Activated naive CD4-positive, alpha-beta T cell treated with anti-CD3 and anti-CD28 coated beads for 36 hours (primary cell): ENCODE results near the gene MON1A. TPM values are rescaled to one million over a fixed set of nuclear protein-coding genes. Genes with fewer than 3 reads are reported as not detected.

ENCODE experiments used
- CTCF ChIA-PET: fragments of 350-600 bp; sonication (Branson Sonifier 250); formaldehyde crosslinking; loops from one replicate; lab custom pipeline; 2021; ENCODE audit warnings: antibody characterized with exemption; lab: Charles Lee
- DNase-seq: peaks from one replicate; pipeline ENCODE4 v3.0.0-alpha.2; 2020
- H3K27ac Mint-ChIP-seq: one replicate; pipeline ENCODE4 v1.8.0; 2021; ENCODE audit warnings: mild to moderate bottlenecking, mixed read lengths
- H3K27me3 Mint-ChIP-seq: one replicate; pipeline ENCODE4 v1.8.0; 2021; ENCODE audit warnings: low read depth, mixed read lengths
- H3K36me3 Mint-ChIP-seq: one replicate; pipeline ENCODE4 v1.8.0; 2021; ENCODE audit warnings: low read depth, mixed read lengths
- H3K4me1 Mint-ChIP-seq: one replicate; pipeline ENCODE4 v1.8.0; 2021; ENCODE audit warnings: low read depth, mixed read lengths
- H3K4me3 Mint-ChIP-seq: one replicate; pipeline ENCODE4 v1.8.0; 2021; ENCODE audit warnings: mild to moderate bottlenecking, moderate library complexity, mixed read lengths
- H3K9me3 Mint-ChIP-seq: one replicate; pipeline ENCODE4 v1.8.0; 2021; ENCODE audit warnings: mixed read lengths
- intact Hi-C: fragments of 100-400 bp; cut with micrococcal nuclease; formaldehyde crosslinking; loops from one replicate; pipeline ENCODE4 v1.15.1; 2023
- total RNA-seq, 2 experiments: library from RNA; stranded (reverse); gene quantifications; one replicate each; pipeline ENCODE4 v1.2.3, GENCODE V29; 2021

The MON1A gene
- total RNA-seq, 2 experiments from 2014 or later: 5.4 to 5.9 TPM

- CTCF ChIA-PET: interaction anchor here (0.5 to 1.5 kb wide), 3 partner anchors 62 to 342 kb away, joined by 3 to 7 read pairs (median 6); partner anchors contain the start of gene INKA1
- intact Hi-C loops: no loop called here
- Mint-ChIP-seq H3K27me3 (no peaks in the 10 kb centered on the region), H3K27ac (no peak overlapping the region), H3K9me3 (no peaks in the 10 kb centered on the region), H3K4me1 (peaks cover 24% of the 10 kb centered on the region), H3K4me3 (no peak overlapping the region), H3K36me3 (no peaks in the 10 kb centered on the region)
- DNase-seq: no peak
These were observed 28.0 kb downstream of the MON1A start for GRCh38 chr3:49901366-49902339.

- Mint-ChIP-seq H3K4me3 (no peak overlapping the region), H3K27ac (no peak overlapping the region), H3K9me3 (no peaks in the 10 kb centered on the region), H3K27me3 (no peaks in the 10 kb centered on the region), H3K36me3 (no peaks in the 10 kb centered on the region), H3K4me1 (peaks cover 14% of the 10 kb centered on the region)
- no peak for DNase-seq
- CTCF ChIA-PET: interaction anchor here (0.9 to 1.2 kb wide), 3 partner anchors 9 to 98 kb away, joined by 3 to 4 read pairs (median 3); no protein-coding TSS in a partner anchor
- intact Hi-C loops: no loop called here
These were observed 29.0 kb downstream of the MON1A start for GRCh38 chr3:49900491-49901153.

DNA sequence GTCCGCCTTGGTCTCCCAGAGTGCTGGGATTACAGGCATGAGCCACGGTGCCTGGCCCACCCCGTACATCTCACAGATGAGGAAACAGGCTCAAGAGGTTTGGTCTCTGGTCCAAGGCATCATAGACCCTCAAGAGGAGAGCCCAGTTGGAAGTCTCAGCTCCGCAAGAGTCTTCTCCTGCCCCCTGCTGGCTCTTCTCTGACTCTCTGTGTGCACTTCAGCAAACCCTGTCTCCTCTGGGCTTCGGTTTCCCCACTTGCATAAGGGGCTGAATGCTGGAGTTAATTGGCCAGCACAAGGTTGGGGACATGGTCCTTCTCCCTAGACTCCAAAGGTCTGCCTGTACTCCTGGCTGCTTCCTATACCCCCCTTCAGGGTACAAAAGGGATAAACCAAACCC is 29.8 kb downstream of the MON1A start:
- Mint-ChIP-seq H3K4me1 (peaks cover 7% of the 10 kb centered on the region), H3K27ac (no peak overlapping the region), H3K4me3 (no peak overlapping the region), H3K27me3 (no peaks in the 10 kb centered on the region), H3K36me3 (no peaks in the 10 kb centered on the region), H3K9me3 (no peaks in the 10 kb centered on the region)
- peak; percentile 22 for DNase-seq
- intact Hi-C loops: no loop called here
- CTCF ChIA-PET: interaction anchor here (0.6 to 1.2 kb wide), 4 partner anchors 10 to 99 kb away, joined by 3 read pairs; no protein-coding TSS in a partner anchor

- intact Hi-C loops: no loop called here
- Mint-ChIP-seq H3K9me3 (no peaks in the 10 kb centered on the region), H3K27ac (no peak overlapping the region), H3K4me1 (peaks cover 4% of the 10 kb centered on the region), H3K4me3 (no peak overlapping the region), H3K36me3 (no peaks in the 10 kb centered on the region), H3K27me3 (no peaks in the 10 kb centered on the region)
- DNase-seq: no peak
- CTCF ChIA-PET: interaction anchor here (0.7 kb wide), 1 partner anchor 11 kb away, joined by 3 read pairs; no protein-coding TSS in a partner anchor
These were observed 30.6 kb downstream of the MON1A start for GRCh38 chr3:49898991-49899390.

DNA sequence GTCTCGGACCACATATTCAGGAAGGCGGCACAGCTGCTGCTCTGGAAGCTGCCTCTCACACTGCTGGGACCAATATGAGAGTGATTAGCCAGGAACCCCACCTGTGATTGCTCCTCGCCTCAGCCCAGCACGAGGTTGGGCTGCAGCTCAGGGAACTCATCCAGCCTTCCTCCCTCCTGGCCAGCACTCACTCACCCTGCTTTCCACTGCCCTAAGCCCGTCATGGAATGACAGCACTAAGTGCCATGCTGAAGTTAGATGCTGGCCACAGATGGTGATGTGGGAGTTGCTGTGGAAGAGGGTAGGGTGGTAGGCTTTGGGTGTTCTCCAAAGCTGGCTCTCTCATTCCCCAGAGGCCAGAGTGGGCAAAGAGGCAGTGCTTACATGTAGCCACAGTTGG is 33.3 kb downstream of the MON1A start:
- no peak for DNase-seq
- Mint-ChIP-seq H3K27me3 (no peaks in the 10 kb centered on the region), H3K4me3 (no peak overlapping the region), H3K9me3 (no peaks in the 10 kb centered on the region), H3K27ac (no peak overlapping the region), H3K4me1 (peaks cover under 1% of the 10 kb centered on the region), H3K36me3 (no peaks in the 10 kb centered on the region)
- intact Hi-C loops: no loop called here
- CTCF ChIA-PET: no interaction called here

GRCh38 chr3:49895791-49896190 is 33.8 kb downstream of the MON1A start:
- intact Hi-C loops: no loop called here
- no peak for DNase-seq
- no peaks in the 10 kb centered on the region for H3K27me3 Mint-ChIP-seq
- H3K36me3 Mint-ChIP-seq: no peaks in the 10 kb centered on the region
- no peak overlapping the region for H3K4me3 Mint-ChIP-seq
- CTCF ChIA-PET: no interaction called here
- no peaks in the 10 kb centered on the region for H3K9me3 Mint-ChIP-seq
- H3K27ac Mint-ChIP-seq: no peak overlapping the region
- no peaks in the 10 kb centered on the region for H3K4me1 Mint-ChIP-seq

GRCh38 chr3:49889296-49889695 is 40.3 kb downstream of the MON1A start:
- no peak overlapping the region for H3K27ac Mint-ChIP-seq
- intact Hi-C loops: no loop called here
- H3K9me3 Mint-ChIP-seq: no peaks in the 10 kb centered on the region
- no peaks in the 10 kb centered on the region for H3K36me3 Mint-ChIP-seq
- H3K27me3 Mint-ChIP-seq: no peaks in the 10 kb centered on the region
- H3K4me3 Mint-ChIP-seq: no peak overlapping the region
- DNase-seq: no peak
- CTCF ChIA-PET: no interaction called here
- H3K4me1 Mint-ChIP-seq: no peaks in the 10 kb centered on the region

DNA sequence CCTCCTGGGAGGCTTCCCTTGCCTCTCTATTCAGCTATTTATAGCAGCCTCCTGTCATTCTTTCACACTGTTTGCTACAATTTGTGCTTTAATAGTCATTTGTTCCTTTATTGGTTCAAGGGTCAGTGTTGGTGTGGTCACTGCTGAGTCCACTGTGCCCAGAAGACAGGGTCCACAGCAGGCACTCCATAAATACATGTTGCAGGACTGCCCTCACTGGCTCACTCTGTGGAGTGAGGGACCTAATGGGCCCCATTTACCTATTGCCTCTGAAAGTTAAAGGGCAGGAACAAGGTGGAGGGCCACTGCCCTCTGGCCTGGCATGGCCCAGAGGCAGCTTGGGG is 42.7 kb downstream of the MON1A start:
- CTCF ChIA-PET: no interaction called here
- Mint-ChIP-seq H3K9me3 (no peaks in the 10 kb centered on the region), H3K27ac (no peak overlapping the region), H3K4me1 (no peaks in the 10 kb centered on the region), H3K27me3 (no peaks in the 10 kb centered on the region), H3K36me3 (no peaks in the 10 kb centered on the region), H3K4me3 (no peak overlapping the region)
- intact Hi-C loops: no loop called here
- no peak for DNase-seq

DNA sequence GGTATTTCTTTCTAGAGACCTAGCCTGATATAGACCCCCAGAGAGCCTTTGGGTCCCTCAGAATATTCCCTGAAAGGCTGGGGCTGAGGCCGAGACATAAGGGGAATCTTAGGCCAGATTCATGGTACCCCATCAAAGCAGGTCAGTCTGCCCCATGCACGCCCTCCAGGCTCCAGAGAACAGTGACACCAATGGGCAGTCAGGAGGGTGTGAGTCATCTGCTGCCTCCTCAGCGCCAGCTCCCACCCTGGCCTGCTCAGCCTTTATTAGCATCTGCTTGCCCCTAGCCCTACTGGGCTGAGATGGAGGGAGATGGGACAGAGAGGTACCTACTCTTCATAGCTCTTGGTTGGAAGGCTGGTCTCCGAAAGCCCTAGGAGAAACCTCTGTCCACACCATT is 45.6 kb downstream of the MON1A start:
- Mint-ChIP-seq H3K4me1 (no peaks in the 10 kb centered on the region), H3K27ac (no peak overlapping the region), H3K9me3 (no peaks in the 10 kb centered on the region), H3K4me3 (no peak overlapping the region), H3K36me3 (no peaks in the 10 kb centered on the region), H3K27me3 (peaks cover 2% of the 10 kb centered on the region)
- intact Hi-C loops: no loop called here
- CTCF ChIA-PET: interaction anchor here (0.8 kb wide), 1 partner anchor 23 kb away, joined by 3 read pairs; no protein-coding TSS in a partner anchor
- no peak for DNase-seq

DNA sequence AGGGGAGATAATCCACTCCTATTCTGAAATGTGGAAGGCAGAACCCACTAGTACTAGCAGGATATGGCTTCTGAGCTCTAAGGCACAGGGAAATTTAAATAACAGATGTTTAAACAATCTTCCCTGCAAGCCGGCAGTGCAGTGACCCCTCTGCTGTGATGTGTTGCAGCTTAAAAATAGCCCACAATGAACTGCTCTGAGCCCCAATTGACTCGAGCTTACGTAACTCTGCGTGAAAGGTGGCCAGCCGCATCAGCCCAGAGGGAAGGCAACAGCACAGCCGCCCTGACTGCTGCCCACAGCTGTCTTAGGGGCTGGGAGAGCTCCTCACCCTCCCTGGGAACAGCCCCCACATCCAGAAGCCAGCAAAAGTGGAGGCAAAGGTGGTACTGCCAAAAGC is 47.4 kb downstream of the MON1A start:
- intact Hi-C loops: no loop called here

GRCh38 chr3:49880581-49881315 is 48.9 kb downstream of the MON1A start:
- no peaks in the 10 kb centered on the region for H3K9me3 Mint-ChIP-seq
- H3K27me3 Mint-ChIP-seq: peaks cover 2% of the 10 kb centered on the region
- CTCF ChIA-PET: interaction anchor here (0.8 kb wide), 1 partner anchor 25 kb away, joined by 3 read pairs; no protein-coding TSS in a partner anchor

More for the DNA sequence above, 47.4 kb downstream of the MON1A start:
- DNase-seq: no peak
- Mint-ChIP-seq H3K4me1 (no peaks in the 10 kb centered on the region), H3K27me3 (peaks cover 2% of the 10 kb centered on the region), H3K27ac (no peak overlapping the region), H3K36me3 (no peaks in the 10 kb centered on the region), H3K4me3 (no peak overlapping the region), H3K9me3 (no peaks in the 10 kb centered on the region)
- CTCF ChIA-PET: no interaction called here

DNA sequence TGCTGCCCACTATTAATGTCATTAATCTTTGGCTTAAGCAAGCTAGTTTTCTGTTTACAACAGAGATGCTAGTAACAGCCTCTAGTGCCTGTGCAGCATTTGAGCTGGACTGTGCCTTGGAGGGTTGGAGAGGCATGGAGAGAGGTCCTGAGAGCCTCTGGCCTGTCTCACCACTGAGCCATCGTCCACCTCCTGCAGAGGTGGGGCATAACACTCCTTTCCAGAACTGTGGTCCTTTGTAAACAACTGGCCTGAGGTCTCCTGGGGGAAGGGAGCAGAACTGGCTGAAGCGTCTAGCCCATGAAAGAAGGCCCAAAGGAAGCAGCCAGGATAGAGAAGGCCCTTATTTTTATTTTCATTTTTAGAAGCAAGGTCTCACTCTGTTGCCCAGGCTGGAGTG is 49.9 kb downstream of the MON1A start:
- intact Hi-C loops: no loop called here
- no peaks in the 10 kb centered on the region for H3K36me3 Mint-ChIP-seq
- CTCF ChIA-PET: no interaction called here
- no peaks in the 10 kb centered on the region for H3K9me3 Mint-ChIP-seq
- H3K4me1 Mint-ChIP-seq: no peaks in the 10 kb centered on the region
- no peak overlapping the region for H3K27ac Mint-ChIP-seq
- no peak overlapping the region for H3K4me3 Mint-ChIP-seq
- H3K27me3 Mint-ChIP-seq: peaks cover 2% of the 10 kb centered on the region
- no peak for DNase-seq

More at GRCh38 chr3:49880581-49881315, 48.9 kb downstream of the MON1A start:
- Mint-ChIP-seq H3K36me3 (no peaks in the 10 kb centered on the region), H3K4me3 (no peak overlapping the region), H3K27ac (no peak overlapping the region), H3K4me1 (no peaks in the 10 kb centered on the region)
- intact Hi-C loops: no loop called here
- no peak for DNase-seq
